Stimulated activated naive CD8-positive, alpha-beta T cell treated with anti-CD3 and anti-CD28 coated beads, Interleukin-15, Interleukin-2, amounts not matched to agents 100 U/mL and 50 U/mL, for 24 hours (primary cell): ENCODE measurements around the gene NUF2.
"Not testable (repeated sequence)": the region's sequence is repeated elsewhere in the genome, so short reads cannot be mapped to it uniquely, and the experiment has no call there.

ENCODE experiments used
- ATAC-seq: fragments of 150-1000 bp; cut with Tn5 transposase; one replicate; pipeline ENCODE4 v1.10.0; 2021
- DNase-seq: peaks from one replicate; pipeline ENCODE4 v3.0.0; 2021

Gene NUF2

GRCh38 chr1:163335216-163335615, 13.5 kb downstream of the NUF2 start:
- no peak for ATAC-seq
- no peak for DNase-seq

DNA sequence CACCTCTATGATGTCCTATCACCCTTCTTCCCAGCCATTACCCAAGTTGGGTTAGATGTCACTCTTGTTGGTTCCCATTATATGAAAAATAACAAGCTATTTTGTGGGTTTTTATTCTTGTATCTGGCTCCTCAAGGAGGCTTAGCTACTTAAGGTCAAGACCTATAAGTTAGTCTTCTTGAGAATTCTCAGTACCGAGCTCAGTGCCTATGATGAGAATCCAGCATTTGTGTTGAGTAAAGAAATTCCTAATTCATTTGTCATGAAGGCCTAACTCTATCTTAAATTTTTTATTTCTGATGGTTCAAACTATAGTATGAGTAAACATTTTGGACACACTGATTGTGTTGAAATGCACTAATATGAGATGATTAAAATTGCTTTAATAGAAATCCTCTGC, 15.9 kb downstream of the NUF2 start:
- DNase-seq (no peak), ATAC-seq (no peak)

DNA sequence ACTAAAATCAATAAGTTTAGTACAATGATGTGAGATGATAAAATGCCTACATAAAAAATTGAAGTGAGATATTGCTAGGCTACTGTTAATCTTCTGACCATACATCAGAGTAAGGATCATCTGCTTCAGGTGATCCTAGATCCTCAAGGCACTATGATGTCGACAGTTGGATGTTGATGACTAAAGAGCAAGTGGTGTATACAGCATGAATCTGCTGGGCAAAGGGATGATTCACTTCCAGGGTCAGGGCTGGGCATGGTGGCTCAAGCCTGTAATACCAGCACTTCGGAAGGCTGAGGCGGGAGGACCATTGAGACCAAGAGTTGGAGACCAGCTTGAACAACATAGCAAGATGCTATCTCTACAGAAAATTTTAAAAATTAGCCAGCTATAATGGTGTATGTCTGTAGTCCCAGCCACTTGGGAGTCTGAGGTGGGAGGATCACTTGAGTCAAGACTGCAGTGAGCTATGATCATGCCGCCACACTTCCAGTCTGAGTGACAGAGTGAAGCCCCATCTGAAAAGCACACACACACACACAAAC, 24.6 kb downstream of the NUF2 start:
- DNase-seq, result no peak
- no peak for ATAC-seq

- ATAC-seq (no peak), DNase-seq (no peak)
These were observed 25.4 kb downstream of the NUF2 start for GRCh38 chr1:163347106-163347505.

- ATAC-seq, result no peak
- DNase-seq, result no peak
These were observed 30.2 kb downstream of the NUF2 start for GRCh38 chr1:163351912-163352311.

DNA sequence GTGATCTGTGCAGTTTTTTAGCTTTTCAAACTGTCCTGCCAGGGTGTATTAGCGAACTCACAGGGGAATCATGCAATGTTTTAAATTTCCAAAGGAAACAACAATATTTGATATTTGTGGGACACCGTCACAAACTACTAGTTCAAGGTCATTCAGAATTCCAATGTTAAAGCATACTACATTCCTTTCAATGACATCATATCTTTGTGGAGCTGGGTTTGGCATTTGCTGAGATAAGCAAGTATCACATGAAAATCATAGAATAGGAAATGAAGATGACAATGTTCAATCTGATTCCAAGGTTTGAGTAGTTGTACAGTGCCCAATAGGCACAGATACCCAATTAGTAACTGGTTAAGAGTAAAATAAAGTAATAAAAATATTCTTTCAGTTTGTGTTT, 35.6 kb downstream of the NUF2 start:
- DNase-seq (no peak), ATAC-seq (no peak)

- not testable (repeated sequence) for ATAC-seq, DNase-seq
These were observed 36.4 kb downstream of the NUF2 start for GRCh38 chr1:163358172-163358571.

- DNase-seq, result no peak
- ATAC-seq, result no peak
These were observed 39.6 kb downstream of the NUF2 start for GRCh38 chr1:163361123-163361934.

GRCh38 chr1:163365186-163365585, 43.4 kb downstream of the NUF2 start:
- DNase-seq (no peak), ATAC-seq (no peak)

DNA sequence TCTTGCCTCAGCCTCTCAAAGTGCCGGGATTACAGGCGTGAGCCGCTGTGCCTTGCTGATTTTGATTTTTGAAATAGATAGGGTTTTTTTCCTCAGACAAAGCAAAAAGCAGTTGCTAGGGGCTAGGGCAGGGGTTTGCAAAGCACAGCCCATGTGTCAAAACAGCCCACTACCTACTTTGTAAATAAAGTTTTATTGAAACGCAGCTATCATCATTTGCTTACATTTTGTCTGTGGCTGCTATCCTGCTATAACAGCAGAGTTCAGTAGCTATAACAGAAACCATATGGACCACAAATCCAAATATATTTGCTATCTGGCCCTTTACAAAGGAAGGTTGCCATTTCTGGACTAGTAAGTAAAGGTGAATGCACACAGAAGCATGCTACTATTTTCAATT, 44.8 kb downstream of the NUF2 start:
- DNase-seq, result no peak
- no peak for ATAC-seq

- no peak for ATAC-seq
- no peak for DNase-seq
These were observed 46.0 kb downstream of the NUF2 start for GRCh38 chr1:163367721-163368120.

DNA sequence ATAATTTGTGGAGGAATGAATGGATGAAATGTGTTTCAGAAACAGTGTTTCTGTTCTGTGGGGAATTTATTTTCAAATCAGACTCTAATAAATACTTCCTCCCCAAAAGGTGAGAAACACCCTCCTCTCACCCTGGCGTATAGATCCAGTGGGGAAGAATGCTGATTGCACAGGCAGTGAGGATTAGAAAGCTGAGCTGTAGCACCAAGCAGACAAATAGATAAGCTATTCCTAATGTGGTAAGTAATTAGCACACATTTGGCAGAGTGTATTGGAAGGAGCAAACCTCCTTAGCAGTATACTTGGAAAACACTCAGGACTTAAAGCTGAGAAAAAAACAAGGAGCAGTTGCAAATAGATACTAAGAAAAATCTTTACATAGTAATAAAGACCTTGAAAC, 50.8 kb downstream of the NUF2 start:
- ATAC-seq, result no peak
- no peak for DNase-seq

GRCh38 chr1:163378554-163378953, 56.8 kb downstream of the NUF2 start:
- ATAC-seq (no peak), DNase-seq (no peak)

- ATAC-seq (no peak), DNase-seq (no peak)
These were observed 58.0 kb downstream of the NUF2 start for GRCh38 chr1:163379801-163380200.

GRCh38 chr1:163381487-163382184, 59.9 kb downstream of the NUF2 start:
- DNase-seq, result no peak
- no peak for ATAC-seq

GRCh38 chr1:163382395-163382794, 60.6 kb downstream of the NUF2 start:
- no peak for ATAC-seq

DNA sequence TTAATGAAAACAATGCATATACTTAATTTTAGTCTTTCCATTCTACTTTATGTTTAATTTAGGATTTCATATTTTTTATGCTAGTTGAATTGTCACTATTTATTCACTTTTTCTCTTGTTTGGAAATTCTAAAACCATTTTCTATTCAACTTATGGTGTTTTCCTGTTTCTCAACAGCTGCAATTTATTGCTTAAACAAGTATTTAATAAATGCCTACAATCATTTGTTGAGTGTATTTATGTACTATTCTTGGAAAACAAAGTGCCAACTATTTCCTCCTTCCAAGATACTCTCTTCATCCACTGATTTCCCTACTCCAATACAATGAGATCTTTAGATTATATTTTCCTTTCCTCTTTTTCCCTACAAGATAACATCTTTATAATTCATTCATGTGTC, 65.4 kb downstream of the NUF2 start:
- no peak for ATAC-seq
- no peak for DNase-seq

More at GRCh38 chr1:163382395-163382794, 60.6 kb downstream of the NUF2 start:
- no peak for DNase-seq

DNA sequence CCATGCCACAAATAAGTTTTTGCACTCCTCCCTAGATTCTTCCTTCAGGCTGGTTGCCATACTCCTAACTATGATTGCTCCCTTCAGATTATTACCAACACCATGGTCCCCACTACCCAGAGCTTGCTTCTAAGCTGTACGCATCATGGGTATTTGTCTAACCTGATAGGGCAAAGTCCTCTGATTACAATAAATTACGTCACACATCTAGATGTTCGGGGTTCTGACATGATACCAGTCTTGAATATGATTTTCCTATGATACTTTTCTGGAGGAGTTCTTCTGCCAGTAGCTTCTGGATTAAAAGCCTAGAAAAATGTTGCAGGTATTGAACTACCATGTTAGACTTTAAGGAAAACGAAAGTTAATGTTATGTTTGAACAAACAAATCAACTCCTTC, 67.2 kb downstream of the NUF2 start:
- ATAC-seq (no peak), DNase-seq (no peak)

DNA sequence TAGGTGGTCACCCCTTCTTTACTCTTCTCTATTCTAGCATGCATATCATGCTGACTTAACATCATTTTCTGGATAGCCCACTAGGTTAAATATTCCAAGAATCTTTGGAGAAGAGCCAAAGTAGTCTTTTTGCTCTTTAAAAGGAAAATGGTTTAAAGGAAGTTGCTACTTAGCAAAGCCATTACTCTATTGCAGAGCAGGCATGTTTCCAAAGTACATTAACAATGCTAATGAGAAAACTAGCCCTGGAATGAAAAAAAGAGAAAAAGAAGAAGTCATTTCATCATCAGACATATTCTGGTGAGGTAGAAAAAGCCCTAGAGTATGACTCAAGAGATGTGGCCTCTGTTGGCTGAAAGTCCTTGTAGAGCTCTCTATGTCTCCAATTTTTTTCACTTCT, 74.0 kb downstream of the NUF2 start:
- no peak for ATAC-seq
- DNase-seq, result no peak

DNA sequence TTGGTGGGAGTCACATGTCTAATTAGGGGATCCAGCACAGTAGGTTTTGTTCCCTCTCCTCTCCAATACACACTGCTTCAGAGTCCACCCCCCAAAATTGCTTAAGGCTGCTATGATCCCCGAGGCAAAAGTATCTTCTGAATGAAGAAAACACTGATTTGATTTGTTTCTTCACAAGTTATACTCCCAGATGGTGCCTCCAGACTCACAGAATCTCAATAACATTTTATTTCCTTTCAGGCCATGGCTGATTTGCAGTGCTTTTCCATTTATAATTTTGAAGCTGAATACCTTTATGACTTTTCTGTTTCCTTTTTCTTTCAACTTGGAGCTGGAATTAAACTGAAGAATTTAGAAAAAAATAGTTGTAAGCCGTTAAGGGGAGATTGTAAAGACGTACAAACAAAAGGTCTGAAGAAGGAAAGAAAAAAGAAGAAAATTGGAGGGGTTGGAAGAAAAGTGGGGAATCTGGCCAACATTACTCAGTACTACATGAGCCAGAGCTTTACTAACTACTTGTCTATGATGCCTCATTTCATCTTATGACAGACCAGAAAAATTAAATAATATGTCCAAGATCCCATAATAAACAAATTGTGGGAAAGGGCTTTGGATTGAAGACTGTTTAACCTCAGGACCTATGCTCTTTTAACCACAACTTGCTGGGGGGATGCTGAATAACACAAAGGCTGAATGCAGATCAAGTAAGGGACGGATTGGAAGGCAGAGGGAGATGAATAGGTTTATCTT, 75.9 kb downstream of the NUF2 start:
- DNase-seq (no peak), ATAC-seq (no peak)

GRCh38 chr1:163399001-163399400, 77.2 kb downstream of the NUF2 start:
- DNase-seq (no peak), ATAC-seq (no peak)

GRCh38 chr1:163399976-163400601, 78.3 kb downstream of the NUF2 start:
- no peak for ATAC-seq
- DNase-seq, result no peak
